Measurements from ENCODE around the gene ELFN2. TPM values are rescaled to one million over a fixed set of nuclear protein-coding genes. Genes with fewer than 3 reads are reported as not detected.

ELFN2 gene
- total RNA-seq, 4 donors from 2014 or later, result under 0.01 to 0.19 (median 0.16) TPM; not detected in 1

DNA sequence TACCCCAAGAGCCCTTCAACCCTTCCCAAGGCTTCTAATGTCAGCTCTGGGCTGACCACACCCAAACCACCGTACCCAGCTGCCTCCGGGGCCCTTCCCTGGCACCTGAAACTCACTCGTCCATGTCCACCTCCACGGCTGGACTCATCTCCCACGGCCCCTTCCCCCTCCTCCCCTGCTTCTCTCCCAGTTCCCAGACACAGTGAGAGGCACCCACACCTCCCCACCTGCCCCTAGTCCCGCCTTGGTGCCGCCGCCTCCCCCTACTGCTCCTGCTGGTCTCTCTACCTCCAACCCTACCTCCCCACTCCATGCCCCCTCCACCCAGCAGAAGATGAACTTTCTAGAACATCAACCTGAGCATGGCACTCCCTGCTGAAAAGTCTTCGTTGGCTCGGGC lies 39.5 kb downstream of the ELFN2 start:
- H3K4me1 ChIP-seq, result no peaks in the 10 kb centered on the region
- no peak overlapping the region for H3K4me3 ChIP-seq
- peaks cover 69% of the 10 kb centered on the region for H3K27me3 ChIP-seq
- TF ChIP-seq POLR2AphosphoS5 (IDR thresholded peaks at IDR 0.05) (no peak), CTCF (IDR thresholded peaks at IDR 0.05) (no peak), EP300 (IDR thresholded peaks at IDR 0.05) (no peak), POLR2A (IDR thresholded peaks at IDR 0.05) (no peak)
- H3K9me3 ChIP-seq, result no peaks in the 10 kb centered on the region
- no peaks in the 10 kb centered on the region for H3K36me3 ChIP-seq
- ATAC-seq, result no peak
- WGBS, 2 donors (ENCODE audit: low coverage in 1 of 2), result 35 to 46% methylated on average over 3 to 6 of the region's 10 CpGs
- no peak overlapping the region for H3K27ac ChIP-seq

DNA sequence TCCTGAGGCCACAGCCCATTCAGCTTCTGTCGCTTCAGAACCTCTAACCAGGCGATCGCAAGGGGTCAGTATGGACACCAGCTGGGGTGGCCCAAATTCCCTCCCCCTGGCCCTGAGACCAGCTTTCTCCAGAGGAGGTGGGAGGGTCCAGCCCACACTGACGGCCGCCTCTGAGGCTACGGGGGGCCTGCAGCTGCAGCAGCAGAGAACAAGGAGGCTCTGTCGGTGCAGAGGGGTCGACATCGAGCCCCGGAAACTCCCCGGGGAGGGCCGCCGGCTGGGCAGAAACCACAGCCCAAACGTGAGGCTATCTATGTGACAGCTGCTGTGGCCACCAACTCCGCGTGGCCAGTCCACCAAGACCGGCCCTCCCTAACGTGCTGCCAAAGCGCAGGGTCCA lies 40.8 kb downstream of the ELFN2 start:
- no peak for ATAC-seq
- H3K36me3 ChIP-seq, result no peaks in the 10 kb centered on the region
- no peak overlapping the region for H3K27ac ChIP-seq
- H3K27me3 ChIP-seq, result peaks cover 81% of the 10 kb centered on the region
- H3K9me3 ChIP-seq, result no peaks in the 10 kb centered on the region
- H3K4me1 ChIP-seq, result no peaks in the 10 kb centered on the region
- WGBS, 2 donors (ENCODE audit: low coverage in 1 of 2), result no CpG with 5 or more reads among the region's 19 CpGs
- H3K4me3 ChIP-seq, result no peak overlapping the region
- TF ChIP-seq POLR2A (IDR thresholded peaks at IDR 0.05) (no peak), CTCF (IDR thresholded peaks at IDR 0.05) (no peak), POLR2AphosphoS5 (IDR thresholded peaks at IDR 0.05) (no peak), EP300 (IDR thresholded peaks at IDR 0.05) (no peak)

DNA sequence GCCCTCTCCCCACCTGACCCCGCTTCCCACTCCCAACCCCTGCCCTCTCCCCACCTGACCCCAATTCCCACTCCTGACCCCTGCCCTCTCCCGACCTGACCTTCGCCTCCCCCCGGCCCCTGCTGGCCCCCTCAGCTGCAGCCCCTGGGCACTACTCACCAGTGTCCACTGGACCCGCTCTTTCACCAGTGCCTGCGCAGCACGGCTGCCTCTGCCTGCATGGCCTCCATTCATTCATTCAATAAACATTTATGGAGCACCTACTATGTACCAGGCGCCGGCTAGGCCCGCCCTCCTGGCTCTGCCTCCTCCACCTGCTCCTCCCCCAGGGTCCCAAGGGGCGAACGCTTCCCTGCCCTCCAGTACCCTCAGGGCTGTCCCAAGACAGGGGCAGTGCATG lies 42.6 kb downstream of the ELFN2 start:
- WGBS, 2 donors (ENCODE audit: low coverage in 1 of 2), result no CpG with 5 or more reads among the region's 12 CpGs
- TF ChIP-seq EP300 (IDR thresholded peaks at IDR 0.05), result no peak
- Histone ChIP-seq H3K4me1 (no peaks in the 10 kb centered on the region), H3K9me3 (no peaks in the 10 kb centered on the region), H3K36me3 (no peaks in the 10 kb centered on the region), H3K4me3 (no peak overlapping the region), H3K27me3 (peaks cover 97% of the 10 kb centered on the region), H3K27ac (no peak overlapping the region)
- ATAC-seq, result no peak

GRCh38 chr22:37383341-37383740 lies 43.9 kb downstream of the ELFN2 start:
- TF ChIP-seq CTCF (IDR thresholded peaks at IDR 0.05), result no peak
- TF ChIP-seq POLR2AphosphoS5 (IDR thresholded peaks at IDR 0.05), result no peak
- Histone ChIP-seq H3K4me3 (no peak overlapping the region), H3K27ac (no peak overlapping the region), H3K9me3 (no peaks in the 10 kb centered on the region), H3K36me3 (no peaks in the 10 kb centered on the region), H3K27me3 (peaks cover 97% of the 10 kb centered on the region), H3K4me1 (no peaks in the 10 kb centered on the region)
- ATAC-seq, result no peak
- WGBS, 2 donors (ENCODE audit: low coverage in 1 of 2), result 100% methylated on average over 1 of the region's 9 CpGs; no CpG with 5 or more reads in 1 of the 2 donors

- H3K27me3 ChIP-seq, result peaks cover 97% of the 10 kb centered on the region
- WGBS, 2 donors (ENCODE audit: low coverage in 1 of 2), result 42% methylated on average over 3 of the region's 9 CpGs; no CpG with 5 or more reads in 1 of the 2 donors
- no peak overlapping the region for H3K4me3 ChIP-seq
- no peaks in the 10 kb centered on the region for H3K36me3 ChIP-seq
- TF ChIP-seq POLR2A (IDR thresholded peaks at IDR 0.05) (no peak), CTCF (IDR thresholded peaks at IDR 0.05) (no peak), EP300 (IDR thresholded peaks at IDR 0.05) (no peak), POLR2AphosphoS5 (IDR thresholded peaks at IDR 0.05) (no peak)
- ATAC-seq, result no peak
- H3K27ac ChIP-seq, result no peak overlapping the region
- H3K9me3 ChIP-seq, result no peaks in the 10 kb centered on the region
- H3K4me1 ChIP-seq, result no peaks in the 10 kb centered on the region
Observed at GRCh38 chr22:37381489-37381888, 45.8 kb downstream of the ELFN2 start.
